CD14-positive monocyte (primary cell): ENCODE data around the gene SSH3. TPM values are rescaled to one million over a fixed set of nuclear protein-coding genes. Genes with fewer than 3 reads are reported as not detected.

Source experiments
- DNase-seq, 3 donors: peaks; one replicate each; pipeline ENCODE4 v3.0.0-alpha.2; 2011 to 2022
- H2AFZ ChIP-seq: 2 replicates; pipeline ENCODE4 v1.6.0; 2012; ENCODE audit warnings: mild to moderate bottlenecking, low read depth, low read length, inconsistent platforms; ENCODE audit not compliant: insufficient read depth, poor library complexity, severe bottlenecking
- H3K27ac ChIP-seq, 2 donors: 1 replicate in 1 of 2; 2 replicates in 1 of 2; pipeline ENCODE4 v1.5.1; 2012 to 2013; ENCODE audit warnings: low read length in 2 of 2, control low read depth in 1 of 2, inconsistent platforms in 1 of 2, low read depth in 1 of 2, mild to moderate bottlenecking in 1 of 2
- H3K27me3 ChIP-seq, 2 donors: one replicate each; pipeline versions ENCODE4 v1.6.0 to v1.6.1; 2011 to 2013; ENCODE audit warnings: low read length in 2 of 2; ENCODE audit not compliant: control insufficient read depth in 2 of 2, insufficient read depth in 2 of 2
- H3K36me3 ChIP-seq, 2 donors: replicated peaks in 1 of 2; 1 replicate in 1 of 2; 2 replicates in 1 of 2; pipeline versions ENCODE4 v1.5.1 to v1.6.1; 2012 to 2013; ENCODE audit warnings: low read length in 2 of 2, control low read depth in 1 of 2, inconsistent platforms in 1 of 2, mild to moderate bottlenecking in 1 of 2; ENCODE audit not compliant: insufficient read depth in 2 of 2, control insufficient read depth in 1 of 2
- H3K4me1 ChIP-seq, 2 donors: 1 replicate in 1 of 2; 2 replicates in 1 of 2; pipeline versions ENCODE4 v1.5.1 to v1.6.1; 2012 to 2013; ENCODE audit warnings: low read length in 2 of 2, control low read depth in 1 of 2, inconsistent platforms in 1 of 2, mild to moderate bottlenecking in 1 of 2, moderate library complexity in 1 of 2; ENCODE audit not compliant: insufficient read depth in 2 of 2, control insufficient read depth in 1 of 2
- H3K4me2 ChIP-seq: replicated peaks from 2 replicates; pipeline ENCODE3; 2012; ENCODE audit warnings: low read length, moderate library complexity, mild to moderate bottlenecking; ENCODE audit not compliant: poor library complexity, severe bottlenecking; ENCODE audit errors: extremely low read depth
- H3K4me3 ChIP-seq, 3 experiments: fragments of 200-600 bp in 1 of 3; sonication (generic) in 1 of 3; replicated peaks in 1 of 3; 1 replicate in 2 of 3; 2 replicates in 1 of 3; pipeline ENCODE4 v1.5.1; 2011 to 2013; ENCODE audit warnings: low read length in 3 of 3, mild to moderate bottlenecking in 3 of 3, control low read depth in 2 of 3, low read depth in 2 of 3, inconsistent platforms in 1 of 3, moderate library complexity in 1 of 3
- H3K79me2 ChIP-seq: 2 replicates; pipeline ENCODE4 v1.6.0; 2012; ENCODE audit warnings: mild to moderate bottlenecking, control low read depth, inconsistent platforms, low read length, moderate library complexity; ENCODE audit not compliant: insufficient read depth
- H3K9ac ChIP-seq: 2 replicates; pipeline ENCODE4 v1.6.0; 2017; ENCODE audit warnings: low read length, mild to moderate bottlenecking; ENCODE audit not compliant: insufficient read depth, poor library complexity, severe bottlenecking
- H3K9me3 ChIP-seq, 2 donors: replicated peaks in 1 of 2; 1 replicate in 1 of 2; 2 replicates in 1 of 2; pipeline versions ENCODE4 v1.5.1 to v1.6.1; 2012 to 2013; ENCODE audit warnings: low read length in 2 of 2, control low read depth in 1 of 2; ENCODE audit not compliant: control insufficient read depth in 1 of 2, insufficient read depth in 1 of 2
- H4K20me1 ChIP-seq: 2 replicates; pipeline ENCODE4 v1.6.0; 2012; ENCODE audit warnings: mild to moderate bottlenecking, low read length, control low read depth, moderate library complexity; ENCODE audit not compliant: insufficient read depth
- H3K27ac Mint-ChIP-seq, 7 donors: one replicate each; pipeline ENCODE4 v1.8.0; 2020; ENCODE audit warnings: mild to moderate bottlenecking in 7 of 7, mixed read lengths in 7 of 7, moderate library complexity in 6 of 7, inconsistent platforms in 2 of 7
- H3K27me3 Mint-ChIP-seq, 3 donors: one replicate each; pipeline ENCODE4 v1.8.0; 2021 to 2022; ENCODE audit warnings: low read depth in 3 of 3, mild to moderate bottlenecking in 3 of 3, mixed read lengths in 3 of 3, moderate library complexity in 3 of 3, inconsistent platforms in 1 of 3
- H3K36me3 Mint-ChIP-seq, 2 donors: one replicate each; pipeline ENCODE4 v1.8.0; 2020; ENCODE audit warnings: mixed read lengths in 2 of 2, inconsistent platforms in 1 of 2, mild to moderate bottlenecking in 1 of 2
- H3K4me1 Mint-ChIP-seq: one replicate; pipeline ENCODE4 v1.8.0; 2020; ENCODE audit warnings: mild to moderate bottlenecking, mixed read lengths
- H3K4me3 Mint-ChIP-seq, 2 donors: one replicate each; pipeline ENCODE4 v1.8.0; 2020; ENCODE audit warnings: mild to moderate bottlenecking in 2 of 2, mixed read lengths in 2 of 2, moderate library complexity in 1 of 2
- H3K9me3 Mint-ChIP-seq, 7 donors: one replicate each; pipeline ENCODE4 v1.8.0; 2020 to 2022; ENCODE audit warnings: mixed read lengths in 7 of 7, mild to moderate bottlenecking in 6 of 7, moderate library complexity in 6 of 7, inconsistent platforms in 2 of 7
- CTCF ChIP-seq: fragments of 200-600 bp; IDR thresholded peaks from one replicate; pipeline ENCODE4 v1.8.0; 2022; ENCODE audit warnings: antibody characterized with exemption, mild to moderate bottlenecking
- WGBS: methylation state at CpG from one replicate; pipeline ENCODE4 v1.1.5; 2013; ENCODE audit warnings: missing lambda C conversion rate; ENCODE audit not compliant: insufficient coverage; 5-methylcytosine and 5-hydroxymethylcytosine counted together
- intact Hi-C, 2 donors: fragments of 100-400 bp; cut with micrococcal nuclease; formaldehyde crosslinking; loops; one replicate each; pipeline versions ENCODE4 v1.15.0 to v1.15.1; 2023
- polyA plus RNA-seq, 3 donors: library from polyadenylated mRNA; depleted of rRNA in 1 of 3; unstranded in 2 of 3; stranded (reverse) in 1 of 3; fragments of 300-500 nt in 2 of 3; fragments of >200 nt in 1 of 3; fragmentation: Illumina TruSeq in 2 of 3; gene quantifications; 1 replicate in 2 of 3; 2 replicates in 1 of 3; pipeline ENCODE4 v1.2.3, GENCODE V29; 2012 to 2021

Gene SSH3
- polyA plus RNA-seq, 3 donors: 3.6 to 23.3 (median 5.8) TPM

DNA sequence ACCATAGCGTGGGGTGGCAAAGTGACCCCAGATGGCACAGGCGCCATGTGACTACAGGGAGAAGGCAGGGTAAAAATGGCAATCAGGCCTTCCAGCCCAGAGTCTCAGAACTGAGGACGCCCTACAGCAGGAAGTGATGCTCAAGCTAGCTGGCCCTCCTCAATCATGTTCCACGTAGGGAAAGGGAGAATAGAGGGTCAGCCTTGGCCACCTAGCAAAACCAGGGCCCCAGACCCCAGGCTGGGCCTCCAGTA lies 15.2 kb upstream of the SSH3 start:
- WGBS: 0% methylated on average over 3 of the region's 4 CpGs
- Histone ChIP-seq H3K27ac (peak overlapping the region; percentile 92 to 99), H3K9me3 (no peaks in the 10 kb centered on the region), H3K4me3 (peak overlapping the region in 2 of 3 experiments; percentile 9 to 83), H4K20me1 (peaks cover 42% of the 10 kb centered on the region), H3K4me1 (peaks cover 87 to 95% of the 10 kb centered on the region in 2 donors), H3K9ac (peak overlapping the region; percentile 93), H3K4me2 (peak overlapping the region; percentile 80), H3K27me3 (no peaks in the 10 kb centered on the region), H3K36me3 (peaks cover 60 to 68% of the 10 kb centered on the region in 2 donors), H2AFZ (no peak overlapping the region), H3K79me2 (peaks cover 87% of the 10 kb centered on the region)
- Mint-ChIP-seq H3K4me3 (peak overlapping the region; percentile 80 to 91), H3K27me3 (peaks cover 0 to 6% (median 6%) of the 10 kb centered on the region in 3 donors), H3K9me3 (no peaks in the 10 kb centered on the region), H3K36me3 (peaks cover 60 to 81% of the 10 kb centered on the region in 2 donors), H3K27ac (peak overlapping the region; percentile 98 to 100 (median 99)), H3K4me1 (peaks cover 82% of the 10 kb centered on the region)
- TF ChIP-seq CTCF: no peak
- intact Hi-C loops: no loop called here
- no peak for DNase-seq

DNA sequence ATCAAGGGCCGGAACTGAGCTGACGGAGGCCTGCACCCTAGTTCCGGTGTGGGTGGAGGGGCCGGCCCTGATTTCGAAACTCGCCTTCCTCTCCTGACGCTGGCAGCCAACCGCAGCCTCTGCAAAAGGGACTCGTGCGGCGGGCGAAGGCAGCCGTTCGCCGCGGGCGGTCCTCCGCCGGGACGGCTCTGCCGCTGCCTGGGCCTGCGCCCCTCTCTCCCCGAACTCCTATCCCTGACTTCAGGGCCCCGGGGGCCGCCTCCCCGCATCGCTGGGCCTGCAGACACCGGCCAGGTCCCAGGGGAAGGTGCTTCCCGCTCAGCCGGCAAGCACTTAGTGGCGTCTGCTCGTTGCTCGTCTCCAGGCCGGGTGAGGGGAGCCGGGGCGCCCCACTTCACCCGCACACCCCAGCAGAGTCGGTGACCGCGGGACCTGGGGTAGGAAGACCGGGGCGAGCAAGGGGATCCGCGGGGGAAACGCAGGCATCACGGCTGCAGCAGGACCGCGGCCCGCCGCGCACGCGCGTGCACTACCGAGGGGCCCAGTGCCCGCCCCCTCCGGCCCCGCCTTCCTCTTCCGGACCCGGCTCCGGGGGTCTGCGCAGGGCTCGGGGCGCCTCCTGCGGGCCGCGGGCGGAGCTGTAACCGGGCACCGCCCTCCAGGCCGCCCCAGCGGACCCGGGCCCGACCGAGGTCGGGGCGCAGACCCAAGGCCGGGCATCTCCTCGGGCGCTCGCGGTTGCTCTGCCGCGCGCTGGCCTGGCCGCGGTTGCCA lies 14.7 kb upstream of the SSH3 start:
- under 1% methylated on average over 85 of the region's 87 CpGs for WGBS
- intact Hi-C loops: no loop called here
- peak; percentile 49 for TF ChIP-seq CTCF
- peak overlapping the region; percentile 80 for H3K4me2 ChIP-seq
- H3K27me3 ChIP-seq: no peaks in the 10 kb centered on the region
- H3K4me1 ChIP-seq: peaks cover 87 to 94% of the 10 kb centered on the region in 2 donors
- H3K36me3 Mint-ChIP-seq: peaks cover 60 to 81% of the 10 kb centered on the region in 2 donors
- H3K9me3 ChIP-seq: no peaks in the 10 kb centered on the region
- peaks cover 62 to 68% of the 10 kb centered on the region in 2 donors for H3K36me3 ChIP-seq
- peak overlapping the region; percentile 80 to 91 for H3K4me3 Mint-ChIP-seq
- peak overlapping the region; percentile 93 for H3K9ac ChIP-seq
- peaks cover 0 to 6% (median 5%) of the 10 kb centered on the region in 3 donors for H3K27me3 Mint-ChIP-seq
- no peaks in the 10 kb centered on the region for H3K9me3 Mint-ChIP-seq
- peaks cover 87% of the 10 kb centered on the region for H3K79me2 ChIP-seq
- H3K27ac ChIP-seq: peak overlapping the region; percentile 92 to 99
- H3K27ac Mint-ChIP-seq: peak overlapping the region; percentile 98 to 100 (median 99)
- peaks cover 80% of the 10 kb centered on the region for H3K4me1 Mint-ChIP-seq
- DNase-seq: peak; percentile 96 to 97 (median 97)
- peaks cover 48% of the 10 kb centered on the region for H4K20me1 ChIP-seq
- H2AFZ ChIP-seq: peak overlapping the region; percentile 57
- peak overlapping the region; percentile 73 to 84 (median 83) for H3K4me3 ChIP-seq
